DND-41 (cell line): ENCODE measurements around the gene TSC22D4.
A peak's percentile ranks its signal among the peaks of the same experiment; 100 is the strongest.

Experiments used
- ATAC-seq: fragments of 200-7000 bp; cut with Tn5 transposase; 3 replicates; pipeline ENCODE4 v1.9.1; 2021; ENCODE audit warnings: low read depth; ENCODE audit not compliant: insufficient read depth
- DNase-seq: peaks from one replicate; pipeline ENCODE4 v3.0.0-alpha.2; 2020
- H2AFZ ChIP-seq: 2 replicates; pipeline ENCODE4 v1.6.0; 2012; ENCODE audit warnings: low read depth, low read length
- H3K27ac ChIP-seq: 2 replicates; pipeline ENCODE4 v1.5.1; 2012; ENCODE audit warnings: low read length, inconsistent platforms
- H3K27me3 ChIP-seq: fragments of 200-600 bp; sonication (generic); 2 replicates; pipeline ENCODE4 v1.6.0; 2012; ENCODE audit warnings: low read length, mild to moderate bottlenecking, inconsistent platforms; ENCODE audit not compliant: insufficient read depth, poor library complexity
- H3K36me3 ChIP-seq: 2 replicates; pipeline ENCODE4 v1.5.1; 2012; ENCODE audit warnings: low read length, inconsistent platforms; ENCODE audit not compliant: insufficient read depth
- H3K4me1 ChIP-seq: 2 replicates; pipeline ENCODE4 v1.5.1; 2012; ENCODE audit warnings: mild to moderate bottlenecking, low read length; ENCODE audit not compliant: insufficient read depth
- H3K4me2 ChIP-seq: 2 replicates; pipeline ENCODE4 v1.6.0; 2012; ENCODE audit warnings: mild to moderate bottlenecking, moderate library complexity, low read length, inconsistent platforms; ENCODE audit not compliant: insufficient read depth
- H3K4me3 ChIP-seq, 2 experiments: fragments of 200-600 bp in 1 of 2; shearing (Covaris generic) in 1 of 2; 2 replicates each; pipeline ENCODE4 v1.5.1; 2012 to 2016; ENCODE audit warnings: inconsistent platforms in 2 of 2, low read length in 2 of 2, mild to moderate bottlenecking in 2 of 2, low read depth in 1 of 2, moderate library complexity in 1 of 2
- H3K79me2 ChIP-seq: 2 replicates; pipeline ENCODE4 v1.6.0; 2012; ENCODE audit warnings: low read length, inconsistent platforms; ENCODE audit not compliant: insufficient read depth
- H3K9ac ChIP-seq: 2 replicates; pipeline ENCODE4 v1.6.0; 2012; ENCODE audit warnings: low read depth, mild to moderate bottlenecking, inconsistent platforms, low read length, moderate library complexity
- H3K9me3 ChIP-seq: 2 replicates; pipeline ENCODE4 v1.5.1; 2012; ENCODE audit warnings: low read length, moderate library complexity, mild to moderate bottlenecking, inconsistent platforms; ENCODE audit not compliant: insufficient read depth, severe bottlenecking
- H4K20me1 ChIP-seq: 2 replicates; pipeline ENCODE4 v1.6.0; 2012; ENCODE audit warnings: low read length; ENCODE audit not compliant: insufficient read depth
- CTCF ChIP-seq: IDR thresholded peaks from 2 replicates; pipeline ENCODE4 v1.5.1; 2012; ENCODE audit warnings: borderline replicate concordance, low read length, moderate library complexity, mild to moderate bottlenecking; ENCODE audit not compliant: poor library complexity, severe bottlenecking; ENCODE audit errors: extremely low read depth
- EZH2 ChIP-seq: IDR thresholded peaks from 3 replicates; pipeline ENCODE4 v1.6.1; 2012; ENCODE audit warnings: borderline replicate concordance, low read depth, mild to moderate bottlenecking, moderate library complexity, low read length, inconsistent platforms; ENCODE audit not compliant: severe bottlenecking

TSC22D4 gene

GRCh38 chr7:100433592-100434296 lies 45.3 kb downstream of the TSC22D4 start:
- Histone ChIP-seq H3K4me1 (peaks cover 60% of the 10 kb centered on the region), H3K36me3 (peaks cover 58% of the 10 kb centered on the region), H2AFZ (no peak overlapping the region), H3K27ac (peak overlapping the region; percentile 100), H3K9me3 (no peaks in the 10 kb centered on the region), H3K4me2 (peak overlapping the region; percentile 87), H3K9ac (peak overlapping the region; percentile 98), H3K4me3 (peak overlapping the region in 1 of 2 experiments; percentile 94; a peak in 1 of 4 replicates), H3K79me2 (peaks cover 67% of the 10 kb centered on the region), H4K20me1 (peaks cover 47% of the 10 kb centered on the region), H3K27me3 (no peaks in the 10 kb centered on the region)
- no peak for ATAC-seq
- TF ChIP-seq CTCF (no peak), EZH2 (no peak)
- no peak for DNase-seq

GRCh38 chr7:100433276-100433591 lies 45.8 kb downstream of the TSC22D4 start:
- peaks cover 67% of the 10 kb centered on the region for H3K79me2 ChIP-seq
- H3K9me3 ChIP-seq = no peaks in the 10 kb centered on the region
- H3K9ac ChIP-seq = peak overlapping the region; percentile 98; the same call in 1 of the 2 replicates
- H4K20me1 ChIP-seq = peaks cover 47% of the 10 kb centered on the region
- peaks cover 58% of the 10 kb centered on the region for H3K36me3 ChIP-seq
- ATAC-seq (no peak), DNase-seq (no peak)
- no peak overlapping the region for H3K4me3 ChIP-seq
- H3K4me1 ChIP-seq = peaks cover 60% of the 10 kb centered on the region
- TF ChIP-seq CTCF (no peak), EZH2 (no peak)
- peak overlapping the region; percentile 100; the same call in 1 of the 2 replicates for H3K27ac ChIP-seq
- H3K4me2 ChIP-seq = peak overlapping the region; percentile 87
- no peaks in the 10 kb centered on the region for H3K27me3 ChIP-seq
- no peak overlapping the region for H2AFZ ChIP-seq

- H4K20me1 ChIP-seq = peaks cover 47% of the 10 kb centered on the region
- H3K79me2 ChIP-seq = peaks cover 67% of the 10 kb centered on the region
- peak overlapping the region; percentile 87 for H3K4me2 ChIP-seq
- H3K4me1 ChIP-seq = peaks cover 64% of the 10 kb centered on the region
- peak overlapping the region; percentile 100 for H3K27ac ChIP-seq
- DNase-seq (no peak), ATAC-seq (no peak)
- peaks cover 58% of the 10 kb centered on the region for H3K36me3 ChIP-seq
- peak overlapping the region; percentile 98 for H3K9ac ChIP-seq
- H3K27me3 ChIP-seq = no peaks in the 10 kb centered on the region
- no peak overlapping the region for H2AFZ ChIP-seq
- no peaks in the 10 kb centered on the region for H3K9me3 ChIP-seq
- no peak for TF ChIP-seq EZH2
- no peak for TF ChIP-seq CTCF
- H3K4me3 ChIP-seq = 0 out of 4 replicates have a peak overlapping the region, but pooled peaks of 1 of the 2 experiments have one; percentile 66
Measured at GRCh38 chr7:100432621-100433275, 46.3 kb downstream of the TSC22D4 start.
